ENCODE results near the gene TACC2.

DNA sequence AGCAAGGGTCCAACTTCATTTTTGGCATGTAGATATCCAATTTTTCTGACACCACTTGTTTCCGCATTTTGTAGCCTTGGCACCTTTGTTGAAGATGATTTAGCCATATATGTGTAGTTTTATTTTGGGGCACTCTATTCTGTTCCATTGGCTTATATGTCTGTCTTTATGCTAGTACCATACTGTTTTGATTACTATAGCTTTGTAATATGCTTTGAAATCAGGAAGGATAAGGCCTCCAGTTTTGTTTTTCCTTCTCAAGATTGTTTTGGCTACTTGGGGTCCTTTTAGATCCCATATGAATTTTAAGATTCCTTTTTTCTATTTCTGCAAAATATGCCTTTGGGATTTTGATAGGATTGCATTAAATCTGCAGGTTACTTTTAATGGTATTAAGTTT is 272.6 kb downstream of the TACC2 start:
- TF ChIP-seq CTCF (IDR thresholded peaks at IDR 0.05; ENCODE audit: borderline replicate concordance, extremely low read depth, low read length, poor library complexity, severe bottlenecking), result no peak
- no peak for TF ChIP-seq EZH2 (IDR thresholded peaks at IDR 0.05; ENCODE audit: borderline replicate concordance, low read depth, low read length, severe bottlenecking)

Measured in DND-41 (cell line).